ENCODE data around the gene CLCNKA. TPM values are rescaled to one million over a fixed set of nuclear protein-coding genes. Genes with fewer than 3 reads are reported as not detected.
A peak's percentile ranks its signal among the peaks of the same experiment; 100 is the strongest.
"Not testable (repeated sequence)": the region's sequence is repeated elsewhere in the genome, so short reads cannot be mapped to it uniquely, and the experiment has no call there.

Gene CLCNKA
- total RNA-seq, 8 experiments from 2014 or later = 0.04 to 0.35 TPM; not detected in 6

- Histone ChIP-seq H3K4me3 (no peak overlapping the region), H3K4me1 (replicated peaks in 1 of 2) (peaks cover 6 to 11% of the 10 kb centered on the region in 2 donors), H3K27ac (no peak overlapping the region)
- in situ Hi-C loops (cut with MboI; ENCODE audit: low pct_unique_long_range_greater_than_20kb in 2 of 9, low sequenced_read_pairs in 9 of 9, unreplicated experiment in 9 of 9) = no loop called here
- WGBS, 10 experiments = 0 to 80% (median 56%) methylated on average over 1 to 7 of the region's 8 CpGs; no CpG with 5 or more reads in 5 of the 10 experiments
- ATAC-seq (replicated peaks in 6 of 8) = no peak
These were observed 19.4 kb downstream of the CLCNKA start for GRCh38 chr1:16041200-16041599.

GRCh38 chr1:16042096-16042495, 20.3 kb downstream of the CLCNKA start:
- in situ Hi-C loops (cut with MboI; ENCODE audit: low pct_unique_long_range_greater_than_20kb in 2 of 9, low sequenced_read_pairs in 9 of 9, unreplicated experiment in 9 of 9) = no loop called here
- Histone ChIP-seq H3K4me3 (no peak overlapping the region), H3K27ac (no peak overlapping the region), H3K4me1 (replicated peaks in 1 of 2) (peaks cover 6 to 11% of the 10 kb centered on the region in 2 donors)
- ATAC-seq (replicated peaks in 6 of 8) = peak in 1 of 8 experiments; percentile 45
- WGBS, 10 experiments = 40 to 95% (median 57%) methylated on average over 1 to 4 of the region's 9 CpGs; no CpG with 5 or more reads in 7 of the 10 experiments

- peak in 1 of 8 experiments; percentile 20 for ATAC-seq (replicated peaks in 6 of 8)
- H3K27ac ChIP-seq; in situ Hi-C loops (cut with MboI; ENCODE audit: low pct_unique_long_range_greater_than_20kb in 2 of 9, low sequenced_read_pairs in 9 of 9, unreplicated experiment in 9 of 9); H3K4me3 ChIP-seq: not testable (repeated sequence)
- peaks cover 6 to 11% of the 10 kb centered on the region in 2 donors for H3K4me1 ChIP-seq (replicated peaks in 1 of 2)
- no CpG with 5 or more reads among the region's 9 CpGs for WGBS, 10 experiments
These were observed 20.8 kb downstream of the CLCNKA start for GRCh38 chr1:16042654-16043053.

GRCh38 chr1:16043521-16043920, 21.7 kb downstream of the CLCNKA start, which contains the start of gene CLCNKB:
Gene CLCNKB (plus strand): TSS chr1:16043782. CDS start chr1:16044493, 711 bp downstream.
- H3K27ac ChIP-seq = no peak within 1 kb of the TSS
- peaks cover 7 to 13% of the 10 kb centered on the region in 2 donors for H3K4me1 ChIP-seq (replicated peaks in 1 of 2)
- no peak within 1 kb of the TSS for H3K4me3 ChIP-seq
- WGBS, 10 experiments = 33 to 79% (median 75%) methylated on average over 1 to 2 of the region's 7 CpGs; no CpG with 5 or more reads in 7 of the 10 experiments
- in situ Hi-C loops (cut with MboI; ENCODE audit: low pct_unique_long_range_greater_than_20kb in 2 of 9, low sequenced_read_pairs in 9 of 9, unreplicated experiment in 9 of 9) = no loop called here
- ATAC-seq (replicated peaks in 6 of 8) = peak in 5 of 8 experiments; percentile 17 to 44 (median 35)

- 100% methylated on average over 1 of the region's 5 CpGs; no CpG with 5 or more reads in 8 of the 10 experiments for WGBS, 10 experiments
- peak in 3 of 8 experiments; percentile 1 to 2 (median 1) for ATAC-seq (replicated peaks in 6 of 8)
- in situ Hi-C loops (cut with MboI; ENCODE audit: low pct_unique_long_range_greater_than_20kb in 2 of 9, low sequenced_read_pairs in 9 of 9, unreplicated experiment in 9 of 9) = no loop called here
These were observed 22.1 kb downstream of the CLCNKA start for GRCh38 chr1:16043950-16044349.

GRCh38 chr1:16046842-16047241, 25.0 kb downstream of the CLCNKA start:
- no peak for ATAC-seq (replicated peaks in 6 of 8)
- Histone ChIP-seq H3K4me1 (replicated peaks in 1 of 2) (peaks cover 15 to 25% of the 10 kb centered on the region in 2 donors), H3K4me3 (no peak overlapping the region), H3K27ac (no peak overlapping the region)
- WGBS, 10 experiments = 27 to 83% (median 71%) methylated on average over 3 to 7 of the region's 7 CpGs; no CpG with 5 or more reads in 5 of the 10 experiments
- in situ Hi-C loops (cut with MboI; ENCODE audit: low pct_unique_long_range_greater_than_20kb in 2 of 9, low sequenced_read_pairs in 9 of 9, unreplicated experiment in 9 of 9) = no loop called here

More at GRCh38 chr1:16043950-16044349, 22.1 kb downstream of the CLCNKA start:
- Histone ChIP-seq H3K27ac (no peak overlapping the region), H3K4me3 (no peak overlapping the region), H3K4me1 (replicated peaks in 1 of 2) (peaks cover 12 to 18% of the 10 kb centered on the region in 2 donors)

- no peak overlapping the region for H3K4me3 ChIP-seq
- ATAC-seq (replicated peaks in 6 of 8) = no peak
- H3K4me1 ChIP-seq (replicated peaks in 1 of 2) = peaks cover 15 to 25% of the 10 kb centered on the region in 2 donors
- WGBS, 10 experiments = 100% methylated on average over 2 to 3 of the region's 19 CpGs; no CpG with 5 or more reads in 8 of the 10 experiments
- in situ Hi-C loops (cut with MboI; ENCODE audit: low pct_unique_long_range_greater_than_20kb in 2 of 9, low sequenced_read_pairs in 9 of 9, unreplicated experiment in 9 of 9) = no loop called here
- H3K27ac ChIP-seq = no peak overlapping the region
These were observed 26.1 kb downstream of the CLCNKA start for GRCh38 chr1:16047791-16048475.

- WGBS, 10 experiments = 10 to 40% methylated on average over 2 of the region's 25 CpGs; no CpG with 5 or more reads in 8 of the 10 experiments
- Histone ChIP-seq H3K4me1 (replicated peaks in 1 of 2) (peaks cover 9 to 22% of the 10 kb centered on the region in 2 donors), H3K4me3 (peak overlapping the region; percentile 4 to 34 (median 27)), H3K27ac (peak overlapping the region in 1 of 2 donors; percentile 14)
- in situ Hi-C loops (cut with MboI; ENCODE audit: low pct_unique_long_range_greater_than_20kb in 2 of 9, low sequenced_read_pairs in 9 of 9, unreplicated experiment in 9 of 9) = no loop called here
- peak; percentile 80 to 90 (median 86) for ATAC-seq (replicated peaks in 6 of 8)
These were observed 26.8 kb downstream of the CLCNKA start for GRCh38 chr1:16048573-16049189.

GRCh38 chr1:16050328-16050727, 28.5 kb downstream of the CLCNKA start:
- 45 to 72% (median 71%) methylated on average over 1 to 3 of the region's 7 CpGs; no CpG with 5 or more reads in 7 of the 10 experiments for WGBS, 10 experiments
- Histone ChIP-seq H3K4me3 (no peak overlapping the region), H3K27ac (no peak overlapping the region), H3K4me1 (replicated peaks in 1 of 2) (peaks cover 9 to 14% of the 10 kb centered on the region in 2 donors)
- no peak for ATAC-seq (replicated peaks in 6 of 8)
- in situ Hi-C loops (cut with MboI; ENCODE audit: low pct_unique_long_range_greater_than_20kb in 2 of 9, low sequenced_read_pairs in 9 of 9, unreplicated experiment in 9 of 9) = no loop called here

- H3K4me1 ChIP-seq (replicated peaks in 1 of 2) = peaks cover 15 to 20% of the 10 kb centered on the region in 2 donors
- WGBS, 10 experiments = 40 to 100% (median 100%) methylated on average over 1 to 2 of the region's 3 CpGs; no CpG with 5 or more reads in 4 of the 10 experiments
- no peak for ATAC-seq (replicated peaks in 6 of 8)
- H3K4me3 ChIP-seq = no peak overlapping the region
- in situ Hi-C loops (cut with MboI; ENCODE audit: low pct_unique_long_range_greater_than_20kb in 2 of 9, low sequenced_read_pairs in 9 of 9, unreplicated experiment in 9 of 9) = no loop called here
- no peak overlapping the region for H3K27ac ChIP-seq
These were observed 29.2 kb downstream of the CLCNKA start for GRCh38 chr1:16051039-16051438.

- H3K4me1 ChIP-seq (replicated peaks in 1 of 2) = peaks cover 15 to 20% of the 10 kb centered on the region in 2 donors
- ATAC-seq (replicated peaks in 6 of 8); H3K4me3 ChIP-seq; in situ Hi-C loops (cut with MboI; ENCODE audit: low pct_unique_long_range_greater_than_20kb in 2 of 9, low sequenced_read_pairs in 9 of 9, unreplicated experiment in 9 of 9); H3K27ac ChIP-seq: not testable (repeated sequence)
- 79 to 90% methylated on average over 2 to 7 of the region's 12 CpGs; no CpG with 5 or more reads in 8 of the 10 experiments for WGBS, 10 experiments
These were observed 30.1 kb downstream of the CLCNKA start for GRCh38 chr1:16051949-16052348.

- no peak for ATAC-seq (replicated peaks in 6 of 8)
- H3K4me1 ChIP-seq (replicated peaks in 1 of 2) = peaks cover 9 to 14% of the 10 kb centered on the region in 2 donors
- 53 to 100% (median 79%) methylated on average over 1 to 4 of the region's 8 CpGs; no CpG with 5 or more reads in 4 of the 10 experiments for WGBS, 10 experiments
- H3K27ac ChIP-seq = no peak overlapping the region
- in situ Hi-C loops (cut with MboI; ENCODE audit: low pct_unique_long_range_greater_than_20kb in 2 of 9, low sequenced_read_pairs in 9 of 9, unreplicated experiment in 9 of 9) = no loop called here
- no peak overlapping the region for H3K4me3 ChIP-seq
These were observed 32.1 kb downstream of the CLCNKA start for GRCh38 chr1:16053781-16054502.
